NK-92 (cell line): ENCODE data around the gene ADAM11.

ENCODE experiments used
- DNase-seq: peaks from one replicate; lab custom pipeline; 2025; ENCODE audit not compliant: unreplicated experiment; lab: John Stamatoyannopoulos, UW

The ADAM11 gene

GRCh38 chr17:44829523-44830358, 71.0 kb downstream of the ADAM11 start, which contains the start of gene GJC1:
Gene GJC1 (minus strand): TSS chr17:44830287. CDS start chr17:44805817, 24,470 bp downstream.
- no peak for DNase-seq

- DNase-seq: no peak
These were observed 71.8 kb downstream of the ADAM11 start for GRCh38 chr17:44830359-44831288.

DNA sequence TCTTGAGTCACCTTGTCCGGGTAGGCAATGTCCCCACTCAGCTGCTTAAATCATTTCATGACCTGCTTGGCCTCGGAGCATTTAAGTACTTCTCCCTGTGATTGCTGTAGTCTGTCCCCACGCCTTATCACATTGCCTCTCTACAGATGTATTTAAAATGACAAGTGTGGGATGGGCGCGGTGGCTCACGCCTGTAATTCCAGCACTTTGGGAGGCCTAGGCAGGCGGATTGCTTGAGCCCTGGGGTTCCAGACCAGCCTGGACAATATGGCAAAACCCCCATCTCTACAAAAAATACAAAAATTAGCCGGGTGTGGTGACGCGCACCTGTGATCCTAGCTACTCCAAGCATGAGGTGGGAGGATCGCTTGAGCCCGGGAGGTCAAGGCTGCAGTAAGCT, 72.6 kb downstream of the ADAM11 start:
- no peak for DNase-seq
